ENCODE data around the gene NFS1.

GRCh38 chr20:35629427-35630145 lies 69.6 kb downstream of the NFS1 start:
- TF ChIP-seq CTCF (IDR thresholded peaks at IDR 0.05; ENCODE audit: low read depth, low read length): no peak
- TF ChIP-seq EZH2phosphoT487 (IDR thresholded peaks at IDR 0.05; ENCODE audit: low read depth): no peak
